T-helper 9 cell (primary cell): Measurements from ENCODE around the gene GOSR2.
A peak's percentile ranks its signal among the peaks of the same experiment; 100 is the strongest.
"Not testable (repeated sequence)": the region's sequence is repeated elsewhere in the genome, so short reads cannot be mapped to it uniquely, and the experiment has no call there.

Experiments
- DNase-seq: peaks from one replicate; pipeline ENCODE4 v3.0.0-alpha.2; 2020

GOSR2 gene

DNA sequence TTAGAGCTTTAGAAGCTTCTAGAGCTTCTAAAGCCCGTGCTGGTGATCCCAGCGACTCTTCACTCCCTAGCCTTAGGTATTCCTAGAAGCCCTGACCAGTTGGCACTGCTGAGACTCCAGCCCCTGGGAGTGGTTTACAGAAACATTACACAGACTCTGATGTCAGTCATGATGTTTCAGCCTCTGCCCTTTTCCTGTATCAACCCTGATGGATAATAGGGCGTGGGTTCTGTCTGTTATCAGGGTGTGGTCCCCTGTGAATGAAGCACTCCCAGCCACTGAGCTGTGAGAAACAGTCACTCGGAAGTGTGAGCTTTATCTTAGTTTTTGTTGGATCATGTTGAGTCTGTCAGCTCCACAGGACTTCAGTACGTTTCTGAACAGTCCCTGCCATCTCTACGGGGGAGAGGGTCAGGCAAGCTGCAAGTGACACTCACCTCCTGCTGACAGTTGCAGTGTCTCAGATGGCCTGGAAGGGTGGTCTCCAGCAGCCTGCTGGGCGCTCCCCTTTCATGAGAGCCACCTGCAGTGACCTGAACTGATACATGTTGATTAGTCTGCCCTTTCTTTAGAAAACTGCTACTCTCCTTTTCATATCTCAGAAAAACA, 12.8 kb downstream of the GOSR2 start:
- DNase-seq = no peak

DNA sequence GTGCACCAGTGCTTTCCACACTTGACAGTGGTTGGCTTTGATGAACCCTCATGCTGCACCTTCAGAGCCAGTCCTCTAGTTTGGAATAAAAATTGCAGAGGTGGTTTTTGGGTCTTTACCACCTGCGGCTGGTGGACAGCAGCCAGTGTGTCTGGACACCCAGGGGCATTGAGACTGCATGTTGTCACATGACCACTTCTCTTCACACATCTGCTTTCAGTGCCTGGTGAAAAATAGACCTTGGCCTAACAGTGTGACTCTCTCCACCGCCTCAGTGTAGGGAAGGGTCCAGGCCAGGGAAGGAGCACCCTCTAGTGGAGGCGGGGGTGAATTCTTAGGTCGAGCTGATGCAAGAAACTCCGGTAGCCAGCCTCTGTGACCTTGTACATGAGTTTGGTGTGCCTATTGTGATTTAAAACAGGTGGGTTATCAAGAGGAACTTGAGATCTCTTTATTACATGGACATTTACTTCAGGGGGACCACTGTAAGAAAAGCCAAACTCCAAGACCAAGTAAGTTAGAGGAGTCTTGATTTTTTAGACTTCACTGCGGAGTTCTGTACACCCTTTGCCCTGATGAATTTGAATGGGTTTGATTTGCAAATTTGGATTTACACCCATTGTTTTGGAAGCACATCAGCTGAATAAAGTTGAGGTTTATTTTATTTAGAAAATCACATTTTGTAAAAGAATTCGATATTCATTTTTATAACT, 17.9 kb downstream of the GOSR2 start:
- peak; percentile 45 for DNase-seq

DNA sequence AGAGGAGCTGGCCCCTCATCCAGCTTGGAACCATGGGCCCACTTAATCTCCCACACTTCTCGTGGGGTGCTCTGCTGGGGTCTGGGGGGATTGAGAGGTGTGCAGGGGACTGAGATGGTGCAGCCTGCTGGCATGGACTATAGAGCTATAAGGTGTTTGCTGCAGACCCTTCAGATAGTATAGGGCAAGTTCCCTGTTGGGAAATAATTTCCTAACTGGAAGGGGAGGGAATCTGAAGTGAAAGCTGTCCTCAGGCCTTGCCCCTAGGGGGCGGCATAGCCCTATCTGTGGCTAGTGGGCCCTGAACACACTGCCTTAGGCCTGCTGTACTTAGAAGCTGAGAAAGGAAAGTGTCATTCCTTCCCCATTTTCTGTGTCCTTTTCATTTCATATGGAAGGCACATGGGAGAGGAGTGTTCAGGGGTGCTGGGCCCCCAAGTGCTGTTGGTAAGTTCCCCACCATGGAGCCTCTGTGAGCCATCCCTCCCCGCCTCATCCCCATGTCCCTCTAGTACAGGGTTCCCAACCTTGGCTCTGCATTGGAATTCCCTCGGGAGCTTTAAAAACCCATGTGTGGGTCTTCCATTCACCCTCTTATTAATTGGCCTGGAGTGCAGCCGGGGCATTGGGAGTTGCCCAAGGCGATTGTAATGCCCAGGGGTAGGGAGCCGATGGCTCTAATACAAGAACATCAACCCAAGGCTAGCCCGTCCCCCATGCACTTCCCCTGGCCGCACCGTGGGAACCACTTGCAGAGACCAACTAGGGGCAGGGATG, 19.7 kb downstream of the GOSR2 start:
- peak; percentile 29 for DNase-seq

DNA sequence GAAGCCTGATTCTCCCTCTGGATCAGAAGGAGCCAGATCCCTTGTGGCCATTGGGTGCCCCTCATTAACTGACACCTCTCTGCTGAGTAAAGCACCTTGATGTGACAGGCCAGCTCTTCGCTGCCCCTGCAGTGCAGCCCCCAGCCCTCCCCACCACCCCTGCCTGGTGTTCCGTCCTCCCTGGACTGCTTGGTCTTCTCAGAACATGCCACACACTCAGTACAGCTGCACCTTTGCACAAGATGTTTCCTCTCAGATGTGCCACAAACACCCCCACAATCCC, 20.2 kb downstream of the GOSR2 start:
- no peak for DNase-seq

DNA sequence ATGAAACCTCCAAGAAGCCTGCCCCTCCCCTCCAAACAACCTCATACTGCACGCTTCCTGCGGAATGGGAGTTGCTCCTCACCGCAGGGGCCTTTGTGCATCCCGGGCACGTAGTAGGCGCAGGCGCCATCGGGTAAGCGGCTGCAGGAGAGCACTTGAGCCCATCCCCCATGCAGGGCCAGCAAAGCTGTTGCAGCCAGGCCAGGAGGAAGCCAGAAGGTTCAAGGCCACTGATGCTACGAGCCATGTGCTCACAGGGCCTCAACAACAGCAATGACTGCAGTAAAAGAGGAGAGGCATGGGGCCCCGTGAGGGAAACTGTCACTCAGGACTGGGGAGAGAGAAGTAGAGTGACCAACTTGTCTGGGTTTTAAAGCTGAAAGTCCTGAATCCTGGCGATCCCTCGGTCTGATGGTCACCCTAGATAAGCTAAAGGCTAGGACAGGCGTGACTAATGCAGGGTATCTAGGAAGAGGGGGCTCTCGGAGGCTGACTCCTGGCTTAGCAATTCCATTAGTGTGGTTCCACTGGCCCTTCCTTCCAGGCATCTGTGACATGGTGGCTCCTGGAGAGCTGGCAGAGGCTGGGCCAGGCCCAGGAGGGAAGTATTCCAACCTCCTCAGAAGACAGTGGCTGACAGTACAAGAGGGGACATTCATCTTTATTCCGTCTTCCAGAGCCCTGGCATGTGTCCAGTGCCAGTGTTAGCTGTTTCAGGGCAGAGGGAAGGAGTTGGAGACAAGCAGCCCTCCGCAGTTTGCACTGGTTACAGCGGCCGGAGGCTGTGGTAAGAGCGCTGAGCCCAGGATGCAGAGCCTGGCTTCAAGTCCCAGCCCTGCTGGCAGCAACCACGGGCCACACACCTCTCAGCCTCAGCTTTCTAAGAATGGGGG, 20.8 kb downstream of the GOSR2 start:
- no peak for DNase-seq

DNA sequence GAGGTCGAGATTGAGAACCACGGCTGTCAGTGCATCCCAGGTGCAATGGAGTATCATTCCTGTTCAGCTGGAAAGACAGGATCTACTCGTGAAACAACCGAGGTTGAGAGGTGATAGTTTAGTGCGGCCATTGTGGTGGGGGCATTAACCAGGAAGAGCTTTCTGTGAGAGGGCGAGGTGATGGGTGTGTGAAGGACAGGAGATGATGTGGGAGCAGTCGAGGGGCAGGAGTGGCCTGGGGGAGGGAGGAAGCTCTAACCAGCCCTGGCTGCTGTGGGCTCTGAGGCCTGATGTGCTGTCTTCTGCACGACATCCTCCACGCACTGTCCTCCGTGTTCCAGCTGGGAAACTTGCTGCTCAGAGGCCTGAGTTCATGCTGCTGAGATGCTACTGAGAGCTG, 22.0 kb downstream of the GOSR2 start:
- DNase-seq = no peak

DNA sequence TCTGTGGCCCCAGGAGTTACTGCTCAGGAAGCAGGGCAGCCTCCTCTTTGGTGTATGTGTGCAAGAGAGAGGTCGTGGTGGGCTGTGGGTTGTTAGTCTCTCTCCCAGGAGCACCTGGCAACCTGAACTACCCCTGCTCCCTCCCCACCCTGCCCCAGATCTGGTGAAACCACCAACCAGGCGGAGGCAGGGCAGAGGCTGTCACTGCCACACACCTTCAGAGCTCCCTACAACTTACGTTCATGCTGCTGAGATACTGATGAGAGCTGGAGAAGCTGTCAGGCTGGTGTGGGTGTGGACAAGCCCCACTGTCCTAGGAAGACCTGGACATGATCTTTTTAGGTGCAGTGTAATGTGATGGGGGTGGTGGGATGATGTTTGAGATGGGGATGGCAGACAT, 24.3 kb downstream of the GOSR2 start:
- DNase-seq = no peak

DNA sequence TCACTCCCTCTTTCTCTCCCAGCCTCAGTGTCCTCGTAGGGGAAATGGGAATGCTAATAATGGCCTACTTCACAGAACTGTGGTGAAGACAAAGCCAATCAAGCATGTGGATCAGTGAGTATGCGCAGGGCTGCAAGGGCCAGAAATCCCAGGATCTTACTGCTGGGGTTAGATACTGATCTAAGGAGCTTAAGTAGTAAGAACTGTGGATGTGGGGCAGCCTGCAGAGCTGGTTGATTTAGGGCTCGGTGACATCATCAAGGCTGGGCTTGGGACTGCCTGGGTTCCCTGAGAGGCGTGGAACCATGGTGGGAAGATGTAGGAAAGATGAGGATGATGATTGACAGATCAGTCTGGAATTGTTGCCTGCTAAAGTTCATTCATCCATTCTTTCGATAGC, 25.6 kb downstream of the GOSR2 start:
- DNase-seq = no peak

DNA sequence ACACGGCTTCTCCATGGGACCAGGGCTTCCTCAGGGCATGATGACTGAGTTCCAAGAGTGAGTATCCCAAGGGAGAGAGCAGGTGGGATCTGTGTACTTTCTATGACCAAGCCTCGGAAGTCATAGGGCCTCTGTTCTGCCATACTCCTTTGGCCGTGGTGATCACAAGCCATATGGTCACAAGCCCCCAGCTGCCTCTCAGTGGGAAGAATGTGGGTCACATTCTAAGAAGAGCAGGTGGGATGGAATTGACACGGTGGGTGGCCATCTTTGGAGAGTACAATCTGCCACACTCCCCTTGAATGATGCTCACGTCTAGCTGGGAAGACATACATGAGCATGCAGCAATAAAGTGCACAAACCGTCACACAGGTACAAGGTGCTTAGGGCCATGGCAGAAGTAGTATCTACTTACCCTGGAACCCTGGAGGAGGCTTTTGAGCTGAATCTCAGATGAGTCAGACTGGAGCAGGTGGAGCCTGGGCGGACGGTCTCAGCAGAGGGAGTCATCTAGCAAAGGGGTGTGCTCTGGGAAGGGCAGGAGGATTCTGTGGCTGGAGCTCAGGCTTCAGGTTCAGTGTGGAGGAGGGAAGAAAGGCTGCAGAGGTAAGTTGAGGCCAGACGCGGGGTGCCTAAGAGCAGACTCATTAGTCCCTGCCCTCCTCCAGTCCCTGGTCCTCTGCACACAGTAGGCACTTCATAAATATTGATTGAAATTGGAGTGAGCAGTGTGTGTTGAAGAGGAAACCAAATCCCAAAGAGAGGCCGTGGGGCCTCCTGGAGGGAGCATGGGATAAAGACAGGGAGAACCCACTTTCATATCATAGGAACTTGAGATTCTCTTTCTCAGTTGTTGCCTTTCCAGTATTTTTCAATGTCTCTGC, 26.6 kb downstream of the GOSR2 start:
- no peak for DNase-seq

DNA sequence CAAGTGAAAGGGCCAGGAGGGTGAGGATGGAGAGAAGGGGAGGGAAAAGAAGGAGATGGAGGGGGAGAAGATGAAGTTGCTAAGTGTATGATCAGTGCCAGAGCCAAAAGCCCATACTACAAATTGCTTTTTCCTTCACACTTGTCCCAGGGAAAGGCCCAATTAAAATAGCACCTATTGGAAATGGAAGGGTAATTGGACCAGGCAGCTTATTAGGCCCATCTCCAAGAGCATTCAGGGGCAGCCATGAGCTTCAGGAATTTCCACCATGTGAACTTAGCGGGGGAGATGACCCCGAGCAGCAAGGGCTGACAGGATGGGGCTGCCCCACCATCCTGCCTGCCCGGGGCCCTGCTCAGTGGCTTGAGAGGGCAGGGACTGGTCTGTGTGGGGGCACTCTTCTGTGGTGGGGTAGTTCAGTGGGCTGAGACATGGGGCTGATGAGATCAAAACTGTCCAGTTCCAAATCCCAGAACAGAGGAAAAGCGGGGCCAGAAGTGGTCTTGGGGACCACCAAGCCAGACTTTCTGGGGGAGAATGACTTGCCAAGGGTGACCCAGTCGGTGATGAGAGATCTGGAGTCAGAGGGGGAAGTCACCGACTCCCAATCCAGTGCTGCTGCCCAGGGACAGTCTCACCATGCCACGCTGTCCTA, 27.5 kb downstream of the GOSR2 start:
- DNase-seq = no peak

DNA sequence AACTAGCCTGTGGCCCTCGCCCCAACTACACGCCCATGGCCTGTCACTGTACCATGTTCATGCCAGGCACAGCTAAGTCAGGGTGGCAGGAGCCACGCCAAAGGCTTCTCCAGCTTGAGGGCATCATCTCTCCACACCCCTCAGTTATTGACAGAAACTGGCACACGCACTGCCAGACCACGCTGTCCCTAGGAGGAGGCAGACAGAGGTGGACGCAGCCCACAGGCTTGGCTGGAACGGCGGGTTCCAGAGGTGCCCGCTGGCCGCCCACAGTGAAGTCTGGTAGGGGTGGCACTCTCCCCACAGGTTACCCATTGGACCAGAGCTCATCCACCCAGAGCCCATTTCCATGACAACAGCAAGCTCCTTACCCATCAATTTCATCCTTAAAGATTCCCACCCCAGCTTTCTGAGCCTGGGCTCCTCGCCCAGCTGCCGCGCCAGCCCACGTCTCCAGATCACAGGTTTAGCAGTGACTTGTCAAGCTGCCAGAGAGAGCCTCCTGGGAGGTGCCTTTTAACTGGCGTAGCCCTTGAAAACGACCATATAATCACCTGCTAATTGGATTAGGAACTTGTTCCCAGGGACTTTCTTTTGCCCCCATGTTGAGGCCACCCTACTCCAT, 28.1 kb downstream of the GOSR2 start:
- no peak for DNase-seq

DNA sequence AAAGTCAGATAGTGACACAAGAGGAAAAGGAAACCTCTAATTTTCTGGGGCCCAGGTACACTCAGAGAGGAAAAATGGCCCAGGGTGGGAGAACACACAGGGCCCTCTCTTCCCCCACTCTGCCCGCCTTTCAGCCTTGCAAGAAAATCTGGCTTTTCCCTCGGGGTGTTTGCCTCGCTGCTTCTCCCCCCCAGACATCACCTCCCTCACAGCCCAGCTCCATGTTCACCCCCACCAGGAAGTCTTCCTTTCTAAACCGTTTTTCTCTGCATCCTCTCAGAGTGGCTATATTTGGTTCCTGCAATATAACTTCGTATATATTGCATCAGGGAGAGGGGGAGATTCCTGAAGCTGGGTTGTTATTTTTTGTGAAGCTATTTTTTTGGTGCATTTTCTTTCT, 28.7 kb downstream of the GOSR2 start:
- no peak for DNase-seq

DNA sequence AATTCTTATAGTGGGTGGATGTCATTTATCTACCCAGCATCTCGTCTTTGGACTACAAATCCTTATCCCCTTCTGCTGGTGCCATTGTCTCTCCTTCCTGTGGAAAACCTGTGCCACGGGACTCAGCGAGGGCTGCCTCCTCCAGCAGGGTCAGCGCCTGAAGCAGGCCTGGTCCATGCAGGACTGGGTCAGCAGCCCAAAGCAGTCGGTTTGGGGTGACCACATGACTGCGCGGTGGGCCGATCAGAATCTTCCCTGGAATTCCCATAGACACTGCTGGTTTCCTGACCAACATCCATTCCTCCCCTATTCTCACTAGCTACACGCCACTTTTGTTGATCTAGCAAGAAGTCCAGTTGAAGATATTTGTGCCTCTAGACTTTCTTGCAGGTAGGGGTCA, 29.2 kb downstream of the GOSR2 start:
- DNase-seq = no peak

DNA sequence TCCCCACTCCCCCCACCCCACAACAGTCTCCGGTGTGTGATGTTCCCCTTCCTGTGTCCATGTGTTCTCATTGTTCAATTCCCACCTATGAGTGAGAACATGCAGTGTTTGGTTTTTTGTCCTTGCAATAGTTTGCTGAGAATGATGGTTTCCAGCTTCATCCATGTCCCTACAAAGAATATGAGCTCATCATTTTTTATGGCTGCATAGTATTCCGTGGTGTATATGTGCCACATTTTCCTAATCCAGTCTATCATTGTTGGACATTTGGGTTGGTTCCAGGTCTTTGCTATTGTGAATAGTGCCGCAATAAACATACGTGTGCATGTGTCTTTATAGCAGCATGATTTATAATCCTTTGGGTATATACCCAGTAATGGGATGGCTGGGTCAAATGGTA, 30.2 kb downstream of the GOSR2 start:
- DNase-seq = not testable (repeated sequence)

DNA sequence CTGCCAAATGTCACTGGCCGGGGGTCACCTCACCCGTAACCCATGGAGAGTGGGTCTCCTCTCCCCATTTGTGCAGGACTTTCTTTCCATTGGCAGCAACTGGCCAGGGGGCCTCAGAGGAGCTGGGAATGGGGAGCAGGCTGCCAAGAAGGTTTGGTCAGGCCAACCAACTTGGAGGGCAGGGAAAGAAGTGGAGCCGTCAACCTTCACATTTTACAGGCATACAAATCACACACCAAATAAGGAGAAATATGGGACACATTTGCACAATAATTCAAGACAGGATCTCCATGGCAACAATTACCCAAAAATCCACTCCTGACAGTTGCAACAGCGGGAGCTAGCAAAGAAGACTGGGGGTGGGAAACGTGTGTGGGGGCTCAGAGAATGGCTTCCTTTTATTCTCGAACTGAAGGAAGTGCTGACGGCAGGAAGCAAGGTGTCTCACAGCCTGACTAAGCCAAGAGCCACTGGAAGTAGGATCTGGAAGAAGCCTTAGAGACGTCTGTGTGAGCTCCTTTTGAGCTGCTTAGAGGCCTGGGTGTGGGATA, 35.2 kb downstream of the GOSR2 start:
- DNase-seq = no peak

DNA sequence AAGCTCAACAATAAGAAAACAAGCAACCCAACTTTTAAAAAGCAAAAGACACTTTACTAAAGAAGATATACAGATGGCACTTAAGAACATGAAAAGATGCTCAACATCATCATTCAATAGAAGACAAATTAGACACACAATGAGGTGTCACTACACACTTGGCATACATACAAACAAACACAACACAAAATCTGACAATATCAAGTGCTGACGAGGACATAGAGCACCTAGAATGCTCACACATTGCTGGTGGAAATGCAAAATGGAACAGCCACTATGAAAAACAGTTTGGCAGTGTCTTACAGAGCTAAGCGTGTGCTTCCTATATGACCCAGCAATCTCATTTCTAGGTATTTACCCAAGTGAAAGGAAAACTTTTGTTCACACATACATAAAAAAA, 37.2 kb downstream of the GOSR2 start:
- DNase-seq = no peak

DNA sequence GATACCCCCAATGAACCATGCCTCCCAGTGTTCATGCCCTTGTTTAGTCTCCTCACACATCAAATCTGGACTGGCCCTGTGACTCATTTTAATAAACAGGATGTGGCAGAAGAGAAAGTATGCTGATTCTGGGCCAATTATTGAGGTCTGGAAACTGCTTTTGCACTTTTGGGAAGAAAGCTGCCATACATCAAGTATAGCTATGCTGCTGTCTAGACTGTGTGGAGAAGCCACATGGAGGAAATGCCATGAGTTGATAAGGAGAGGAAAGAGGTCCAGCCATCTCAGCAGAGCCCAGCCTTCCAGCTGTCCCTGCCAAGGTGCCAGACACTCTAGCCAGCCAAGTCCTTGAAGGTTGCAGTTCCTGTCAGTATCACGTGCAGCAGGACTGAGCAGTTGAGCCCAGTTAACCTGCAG, 39.4 kb downstream of the GOSR2 start:
- DNase-seq = no peak

DNA sequence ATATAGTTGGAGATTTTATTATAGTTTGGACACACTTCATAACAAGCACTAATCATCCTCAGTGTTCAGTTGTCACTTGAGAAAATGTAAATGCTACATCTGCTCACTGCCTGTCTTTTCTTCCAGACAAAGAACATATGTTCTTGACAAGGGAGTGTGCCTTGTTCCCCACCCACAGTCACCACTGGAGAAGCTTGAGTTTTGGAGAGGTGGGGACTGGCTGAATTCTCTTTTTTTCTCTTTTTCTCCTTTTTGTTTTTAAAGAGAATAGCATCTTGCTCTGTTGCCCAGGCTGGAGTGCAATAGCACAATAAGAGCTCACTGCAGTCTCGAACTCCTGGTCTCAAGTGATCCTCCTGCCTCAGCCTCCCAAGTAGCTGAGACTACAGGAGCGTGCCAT, 40.6 kb downstream of the GOSR2 start:
- DNase-seq = no peak

DNA sequence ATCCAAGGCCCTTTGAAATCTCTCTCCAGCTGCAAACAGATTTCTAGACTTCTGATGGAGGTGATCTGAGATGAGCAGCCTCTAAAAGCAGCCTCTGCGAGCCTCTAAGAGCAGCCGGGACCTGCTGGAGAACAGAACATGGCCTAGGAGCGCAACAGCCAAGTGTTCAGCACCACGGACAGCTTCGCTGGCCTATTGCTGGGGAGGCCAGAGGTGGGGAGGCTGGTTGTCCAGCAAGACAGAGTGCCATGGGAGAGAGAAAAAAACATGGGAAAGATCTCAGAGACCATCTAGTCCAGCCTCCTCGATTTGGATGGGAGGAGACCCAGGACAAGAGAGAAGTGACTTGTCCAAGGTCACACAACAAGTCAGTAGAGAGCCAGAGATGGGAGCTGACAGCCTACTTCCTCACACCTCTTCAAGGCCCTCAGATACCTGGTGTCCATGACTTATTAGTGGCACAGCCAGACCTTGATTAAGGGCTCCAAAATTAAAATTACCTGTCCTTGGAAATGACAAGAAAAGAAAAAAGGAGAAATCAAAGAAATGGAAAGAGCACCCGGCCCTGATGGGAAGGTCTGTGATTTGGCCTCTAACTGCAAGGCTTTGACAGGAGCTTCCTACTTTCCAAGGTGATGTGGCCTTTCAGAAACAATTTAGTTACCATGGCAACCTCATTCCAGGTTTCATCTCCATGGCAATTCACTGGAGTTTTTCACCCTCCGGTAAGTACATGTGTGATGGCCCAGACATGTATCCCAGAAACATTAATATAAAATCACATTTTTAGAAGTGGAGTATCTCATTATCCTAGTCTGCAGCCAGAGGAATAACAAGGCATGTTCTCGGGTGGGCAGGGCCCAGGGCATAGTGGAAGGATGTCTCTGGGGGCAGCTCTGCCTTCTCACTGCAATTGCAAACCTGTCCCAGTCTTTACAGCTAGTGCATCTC, 41.6 kb downstream of the GOSR2 start:
- no peak for DNase-seq
